22Rv1 (cell line): Measurements from ENCODE around the gene HBQ1.

Experiments used
- H3K27ac ChIP-seq: fragments of 450-650 bp; 2 replicates; pipeline ENCODE4 v1.5.1; 2017
- CTCF ChIP-seq: fragments of 450-650 bp; IDR thresholded peaks from 2 replicates; pipeline ENCODE4 v1.5.1; 2017; ENCODE audit warnings: mild to moderate bottlenecking
- ZFX ChIP-seq: fragments of 450-650 bp; IDR thresholded peaks from 2 replicates; pipeline ENCODE4 v1.6.1; 2017; ENCODE audit warnings: antibody characterized with exemption, borderline replicate concordance

HBQ1 gene

GRCh38 chr16:178668-179015 is 1.6 kb upstream of the HBQ1 start:
- H3K27ac ChIP-seq, result no peak overlapping the region
- no peak for TF ChIP-seq ZFX
- TF ChIP-seq CTCF, result no peak

GRCh38 chr16:179211-180092 is 807 bp upstream of the HBQ1 start:
- TF ChIP-seq ZFX, result no peak
- no peak for TF ChIP-seq CTCF
- H3K27ac ChIP-seq, result no peak overlapping the region

DNA sequence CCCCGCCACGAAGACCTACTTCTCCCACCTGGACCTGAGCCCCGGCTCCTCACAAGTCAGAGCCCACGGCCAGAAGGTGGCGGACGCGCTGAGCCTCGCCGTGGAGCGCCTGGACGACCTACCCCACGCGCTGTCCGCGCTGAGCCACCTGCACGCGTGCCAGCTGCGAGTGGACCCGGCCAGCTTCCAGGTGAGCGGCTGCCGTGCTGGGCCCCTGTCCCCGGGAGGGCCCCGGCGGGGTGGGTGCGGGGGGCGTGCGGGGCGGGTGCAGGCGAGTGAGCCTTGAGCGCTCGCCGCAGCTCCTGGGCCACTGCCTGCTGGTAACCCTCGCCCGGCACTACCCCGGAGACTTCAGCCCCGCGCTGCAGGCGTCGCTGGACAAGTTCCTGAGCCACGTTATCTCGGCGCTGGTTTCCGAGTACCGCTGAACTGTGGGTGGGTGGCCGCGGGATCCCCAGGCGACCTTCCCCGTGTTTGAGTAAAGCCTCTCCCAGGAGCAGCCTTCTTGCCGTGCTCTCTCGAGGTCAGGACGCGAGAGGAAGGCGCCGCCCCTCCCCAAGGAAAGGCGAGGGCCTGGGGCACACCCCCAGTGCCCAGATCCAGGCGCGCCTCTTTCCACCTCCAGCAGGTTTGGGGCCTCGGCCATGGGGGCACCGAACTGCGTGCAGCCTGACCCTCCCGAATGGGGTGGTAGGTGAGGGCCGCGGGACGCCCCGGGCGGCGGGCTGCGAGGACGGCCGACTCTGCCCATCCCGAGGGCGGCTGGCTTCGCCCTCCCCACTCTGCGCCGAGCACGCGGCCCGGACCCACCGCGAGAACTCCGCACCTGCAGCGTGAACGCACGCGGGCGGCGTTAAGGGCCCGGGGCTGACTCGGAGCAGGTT is 664 bp downstream of the HBQ1 start:
- TF ChIP-seq CTCF (no peak), ZFX (no peak)
- H3K27ac ChIP-seq, result peak overlapping the region; percentile 76

DNA sequence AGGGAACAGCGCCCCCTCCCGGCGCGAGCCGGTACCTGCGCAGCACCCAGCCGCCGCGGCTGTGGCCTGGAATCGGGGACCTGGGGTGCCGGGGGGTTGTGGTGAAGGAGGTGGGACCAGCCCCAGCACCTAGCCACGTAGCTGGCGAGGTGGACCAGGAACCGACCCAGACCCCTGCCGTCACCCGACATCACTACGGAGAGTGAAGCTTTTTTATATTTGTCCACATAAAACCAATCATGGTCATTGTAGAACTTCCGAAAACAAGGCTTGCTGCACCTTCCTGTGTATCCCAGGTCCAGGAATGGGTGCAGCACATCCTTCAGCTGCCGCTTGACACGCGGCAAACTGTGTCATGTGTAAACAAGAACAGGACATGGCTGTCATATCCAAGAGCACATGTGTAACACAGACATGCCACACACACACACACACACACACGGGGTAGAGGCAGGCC is 1.3 kb downstream of the HBQ1 start:
- peak overlapping the region; percentile 76 for H3K27ac ChIP-seq
- no peak for TF ChIP-seq ZFX
- peak; percentile 96 for TF ChIP-seq CTCF

DNA sequence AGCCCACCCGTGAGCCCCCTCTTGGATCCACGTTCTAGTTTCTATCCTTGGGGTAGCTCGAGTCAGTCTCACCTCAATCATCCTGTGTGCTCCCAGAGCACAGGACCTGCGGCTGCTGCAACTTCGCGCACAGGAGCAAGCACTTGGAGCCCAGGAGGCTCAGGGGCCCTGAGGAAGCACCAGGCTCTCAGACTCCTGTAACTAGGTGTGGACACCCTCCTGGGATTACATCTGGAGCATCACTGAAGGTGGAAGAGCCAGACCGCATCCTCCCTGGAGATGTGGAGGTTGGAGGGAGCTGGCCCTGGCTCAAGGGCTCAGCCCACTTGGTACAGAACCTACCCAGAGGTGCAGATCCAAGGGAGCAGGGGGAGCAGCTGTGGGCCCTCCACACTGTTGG is 2.7 kb downstream of the HBQ1 start:
- TF ChIP-seq ZFX (no peak), CTCF (no peak)
- H3K27ac ChIP-seq, result peak overlapping the region; percentile 25; the same call in 1 of the 2 replicates

- no peak overlapping the region for H3K27ac ChIP-seq
- TF ChIP-seq CTCF (no peak), ZFX (no peak)
These were observed 5.0 kb downstream of the HBQ1 start for GRCh38 chr16:185213-185612.

DNA sequence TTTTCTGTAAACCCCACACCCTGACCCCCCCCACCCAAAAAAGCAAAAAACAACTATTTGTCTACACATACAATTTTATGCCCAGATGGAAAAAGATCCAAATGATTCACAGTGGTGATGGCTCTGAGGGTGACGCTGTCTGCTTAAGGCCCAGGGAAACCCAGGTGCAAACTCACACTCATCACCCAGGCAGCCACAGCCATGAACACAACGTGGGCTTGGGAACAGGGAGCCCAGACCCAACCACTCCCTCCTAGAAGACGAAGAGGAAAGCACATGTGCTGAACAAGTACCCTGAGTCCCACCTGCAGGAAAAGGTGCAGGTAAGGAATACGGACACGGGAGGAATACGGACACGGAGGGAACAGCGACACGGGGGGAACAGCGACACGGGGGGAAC is 5.4 kb downstream of the HBQ1 start:
- TF ChIP-seq ZFX (no peak), CTCF (no peak)
- no peak overlapping the region for H3K27ac ChIP-seq
